ENCODE measurements around the gene DCC.
A peak's percentile ranks its signal among the peaks of the same experiment; 100 is the strongest.

The DCC gene

GRCh38 chr18:52391810-52392559 is 52.0 kb downstream of the DCC start:
- DNase-seq (ENCODE audit: low read depth) = peak; percentile 18
- no peak overlapping the region for H3K4me3 ChIP-seq (ENCODE audit: low read length)
- TF ChIP-seq CTCF (conservative IDR thresholded peaks at IDR 0.05; ENCODE audit: low read length) = no peak

- TF ChIP-seq CTCF (conservative IDR thresholded peaks at IDR 0.05; ENCODE audit: low read length) = no peak
- H3K4me3 ChIP-seq (ENCODE audit: low read length) = no peak overlapping the region
- no peak for DNase-seq (ENCODE audit: low read depth)
Observed at GRCh38 chr18:52394602-52395001, 54.6 kb downstream of the DCC start.

DNA sequence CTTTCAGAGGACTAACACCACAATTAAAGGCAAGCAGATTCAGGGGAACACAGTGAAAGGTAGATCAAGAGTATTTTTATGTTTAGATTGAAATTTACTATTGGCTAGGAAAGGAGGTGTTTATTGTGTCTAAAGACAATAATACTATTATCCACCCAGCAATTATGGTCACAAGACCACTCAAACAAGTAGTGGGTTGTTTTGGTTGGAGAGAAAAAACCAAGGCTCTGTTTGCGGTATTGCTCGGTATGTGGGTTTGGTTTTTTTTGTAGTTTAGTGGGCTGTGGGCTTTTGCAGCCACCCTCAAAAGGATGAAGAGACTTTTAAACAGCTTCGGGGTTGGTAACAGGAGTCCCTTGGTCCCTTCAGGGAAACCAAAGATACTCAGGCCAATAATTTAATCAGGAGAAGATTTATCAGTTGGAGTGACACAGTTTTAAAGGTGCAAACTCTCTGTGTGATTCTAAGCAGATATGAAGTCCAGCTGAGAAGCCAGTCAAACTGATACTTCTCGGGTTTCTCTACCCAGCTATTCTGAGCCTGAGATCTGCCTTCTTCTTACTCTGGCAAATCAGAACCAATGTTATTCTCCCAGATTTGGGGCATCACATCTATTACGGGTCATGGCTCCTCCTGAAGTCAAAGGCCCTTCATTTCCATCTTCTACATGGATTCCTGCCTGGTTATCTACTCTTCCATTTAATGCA is 55.3 kb downstream of the DCC start:
- no peak for TF ChIP-seq CTCF (conservative IDR thresholded peaks at IDR 0.05; ENCODE audit: low read length)
- DNase-seq (ENCODE audit: low read depth) = no peak
- H3K4me3 ChIP-seq (ENCODE audit: low read length) = no peak overlapping the region

DNA sequence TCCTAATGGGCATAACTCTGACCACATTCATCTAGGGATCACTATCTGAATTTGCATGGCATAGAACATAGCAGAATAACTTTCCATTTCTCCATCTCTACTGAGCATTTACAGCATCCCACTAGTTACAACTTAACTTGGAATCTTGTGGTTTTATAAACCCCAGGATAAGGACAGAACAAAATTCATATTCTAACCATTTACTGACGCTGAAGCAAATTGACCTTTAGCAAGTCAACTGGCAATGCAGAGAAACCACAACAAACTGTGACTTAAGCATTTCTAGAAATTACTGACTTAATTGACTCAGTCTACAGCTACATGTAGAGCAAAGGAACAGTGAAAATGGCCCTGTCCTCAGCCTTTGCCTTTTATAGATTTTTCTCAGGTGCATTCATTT is 61.2 kb downstream of the DCC start:
- DNase-seq (ENCODE audit: low read depth) = no peak
- TF ChIP-seq CTCF (conservative IDR thresholded peaks at IDR 0.05; ENCODE audit: low read length) = no peak
- no peak overlapping the region for H3K4me3 ChIP-seq (ENCODE audit: low read length)

GRCh38 chr18:52402814-52403213 is 62.8 kb downstream of the DCC start:
- DNase-seq (ENCODE audit: low read depth) = no peak
- H3K4me3 ChIP-seq (ENCODE audit: low read length) = no peak overlapping the region
- TF ChIP-seq CTCF (conservative IDR thresholded peaks at IDR 0.05; ENCODE audit: low read length) = no peak

- no peak for DNase-seq (ENCODE audit: low read depth)
- TF ChIP-seq CTCF (conservative IDR thresholded peaks at IDR 0.05; ENCODE audit: low read length) = no peak
- H3K4me3 ChIP-seq (ENCODE audit: low read length) = no peak overlapping the region
Observed at GRCh38 chr18:52403291-52404021, 63.5 kb downstream of the DCC start.

Measured in AG10803 (cell line).